ENCODE data around the gene SPECC1L.

Gene SPECC1L

DNA sequence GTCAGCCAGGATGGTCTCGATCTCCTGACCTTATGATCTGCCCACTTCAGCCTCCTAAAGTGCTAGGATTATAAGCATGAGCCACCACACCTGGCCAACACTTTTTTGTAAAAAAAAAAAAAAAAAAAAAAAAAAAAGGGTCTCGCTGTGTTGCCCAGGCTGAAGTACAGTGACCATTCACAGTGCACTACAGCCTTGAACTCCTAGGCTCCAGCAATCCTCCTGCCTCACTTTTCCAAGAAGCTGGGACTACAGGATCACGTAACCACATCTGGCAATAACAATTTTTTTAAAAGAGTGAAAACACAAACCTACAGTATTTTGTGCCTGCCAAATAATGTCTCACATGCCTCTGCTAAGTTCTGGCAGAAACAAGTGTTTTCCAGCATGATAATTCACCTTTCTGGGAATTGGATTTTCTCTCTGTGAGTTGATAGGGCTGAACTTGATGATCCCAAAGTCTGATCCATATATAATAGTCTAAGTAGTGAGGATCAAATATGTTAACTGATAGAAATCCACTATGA lies 187.3 kb downstream of the SPECC1L start:
- Histone ChIP-seq H3K27ac (no peak overlapping the region), H3K4me3 (no peak overlapping the region), H3K9ac (no peak overlapping the region), H3K36me3 (no peaks in the 10 kb centered on the region), H3K27me3 (no peaks in the 10 kb centered on the region), H3K4me2 (no peak overlapping the region), H3K9me3 (no peaks in the 10 kb centered on the region), H4K20me1 (no peaks in the 10 kb centered on the region), H3K4me1 (no peaks in the 10 kb centered on the region)
- TF ChIP-seq Cebpa-rat (IDR thresholded peaks at IDR 0.05), result no peak

DNA sequence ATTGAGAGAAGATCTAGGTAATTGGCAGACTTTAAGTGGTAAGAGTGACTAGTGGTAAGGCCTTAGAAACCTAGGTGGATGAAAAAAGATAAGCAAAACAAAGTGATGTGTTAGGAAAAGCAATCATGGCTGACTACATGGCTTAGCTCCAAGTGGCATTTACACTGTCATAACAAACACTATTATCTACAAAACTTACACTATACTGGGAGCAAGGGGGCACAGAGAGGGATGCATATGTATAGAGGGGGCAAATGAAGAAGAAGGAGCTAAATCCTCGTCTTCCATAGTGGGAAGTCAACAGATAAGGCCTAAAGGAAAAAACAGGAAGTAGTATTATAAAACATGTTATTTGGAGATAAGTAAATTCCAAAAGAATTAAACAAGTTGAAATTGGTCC lies 189.3 kb downstream of the SPECC1L start:
- Histone ChIP-seq H4K20me1 (no peaks in the 10 kb centered on the region), H3K27me3 (no peaks in the 10 kb centered on the region), H3K9ac (no peak overlapping the region), H3K4me2 (no peak overlapping the region), H3K9me3 (no peaks in the 10 kb centered on the region), H3K4me3 (no peak overlapping the region), H3K36me3 (no peaks in the 10 kb centered on the region), H3K4me1 (no peaks in the 10 kb centered on the region), H3K27ac (no peak overlapping the region)
- no peak for TF ChIP-seq Cebpa-rat (IDR thresholded peaks at IDR 0.05)

GRCh38 chr22:24460418-24461089 lies 189.9 kb downstream of the SPECC1L start:
- no peaks in the 10 kb centered on the region for H3K4me1 ChIP-seq
- no peak overlapping the region for H3K4me2 ChIP-seq
- H3K36me3 ChIP-seq, result no peaks in the 10 kb centered on the region
- H3K27ac ChIP-seq, result no peak overlapping the region
- H3K4me3 ChIP-seq, result no peak overlapping the region
- no peak for TF ChIP-seq Cebpa-rat (IDR thresholded peaks at IDR 0.05)
- H3K9me3 ChIP-seq, result no peaks in the 10 kb centered on the region
- H3K27me3 ChIP-seq, result no peaks in the 10 kb centered on the region
- no peaks in the 10 kb centered on the region for H4K20me1 ChIP-seq
- H3K9ac ChIP-seq, result no peak overlapping the region

DNA sequence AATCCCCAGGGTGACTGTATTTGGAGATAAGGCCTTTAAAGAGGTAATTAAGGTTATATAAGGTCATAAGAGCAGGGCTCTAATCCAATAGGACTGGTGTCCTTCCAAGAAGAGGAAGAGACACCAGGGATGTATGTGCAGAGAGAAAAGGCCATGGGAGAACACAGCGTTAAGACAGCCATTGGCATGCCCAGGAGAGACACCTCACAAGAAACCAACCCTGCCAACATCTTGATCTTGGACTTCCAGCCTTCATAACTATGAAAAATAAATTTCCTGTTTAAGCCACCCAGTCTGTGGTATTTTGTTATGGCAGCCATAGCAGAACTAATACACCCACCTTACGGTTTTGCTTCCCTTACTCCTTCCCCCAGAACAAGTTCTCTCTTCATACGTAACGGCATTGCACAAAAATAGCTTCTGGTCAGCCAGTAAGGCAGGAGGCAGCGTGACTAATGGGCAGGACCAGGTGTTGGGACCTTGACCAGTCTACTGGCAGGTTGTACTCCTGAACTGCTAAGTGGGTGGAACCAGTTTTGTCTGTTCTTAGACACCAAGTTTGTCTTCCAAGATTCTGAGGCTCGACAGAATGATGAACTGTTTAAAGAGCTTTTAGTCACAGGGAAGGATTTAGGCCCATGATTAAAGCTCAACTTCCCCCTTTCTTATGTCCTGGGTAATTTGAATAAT lies 192.6 kb downstream of the SPECC1L start:
- Histone ChIP-seq H3K36me3 (no peaks in the 10 kb centered on the region), H3K4me1 (peaks cover 15% of the 10 kb centered on the region), H3K27me3 (no peaks in the 10 kb centered on the region), H4K20me1 (no peaks in the 10 kb centered on the region), H3K9ac (no peak overlapping the region), H3K27ac (no peak overlapping the region), H3K4me2 (no peak overlapping the region), H3K9me3 (no peaks in the 10 kb centered on the region), H3K4me3 (no peak overlapping the region)
- no peak for TF ChIP-seq Cebpa-rat (IDR thresholded peaks at IDR 0.05)

DNA sequence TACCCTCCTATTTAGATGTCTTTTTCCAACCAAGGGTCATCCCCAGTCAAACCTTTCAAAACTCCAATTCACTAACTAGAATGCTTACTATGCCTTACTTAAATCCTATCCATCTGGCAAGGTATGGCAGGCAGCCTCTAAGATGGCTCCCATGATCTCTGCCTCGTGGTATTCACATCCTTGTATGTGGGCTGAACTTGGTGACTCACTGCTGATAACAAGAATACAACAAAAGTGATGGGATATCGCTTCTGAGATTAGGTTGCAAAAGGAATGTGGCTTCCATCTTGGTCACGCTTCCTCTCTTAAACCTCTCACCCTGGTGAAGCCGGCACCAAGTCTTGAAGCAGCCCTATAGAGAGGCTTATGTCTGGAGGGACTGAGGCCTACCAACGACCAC lies 194.9 kb downstream of the SPECC1L start:
- TF ChIP-seq Cebpa-rat (IDR thresholded peaks at IDR 0.05), result no peak
- H3K27ac ChIP-seq, result no peak overlapping the region
- no peaks in the 10 kb centered on the region for H4K20me1 ChIP-seq
- H3K9me3 ChIP-seq, result no peaks in the 10 kb centered on the region
- H3K9ac ChIP-seq, result no peak overlapping the region
- no peaks in the 10 kb centered on the region for H3K36me3 ChIP-seq
- no peaks in the 10 kb centered on the region for H3K27me3 ChIP-seq
- H3K4me3 ChIP-seq, result no peak overlapping the region
- peaks cover 15% of the 10 kb centered on the region for H3K4me1 ChIP-seq
- H3K4me2 ChIP-seq, result no peak overlapping the region

GRCh38 chr22:24465975-24466374 lies 195.3 kb downstream of the SPECC1L start:
- Histone ChIP-seq H3K4me1 (peaks cover 15% of the 10 kb centered on the region), H3K27ac (no peak overlapping the region), H3K9me3 (no peaks in the 10 kb centered on the region), H3K4me2 (peak overlapping the region; percentile 60; the same call in 1 of the 2 replicates), H3K9ac (no peak overlapping the region), H4K20me1 (no peaks in the 10 kb centered on the region), H3K36me3 (no peaks in the 10 kb centered on the region), H3K4me3 (no peak overlapping the region), H3K27me3 (no peaks in the 10 kb centered on the region)
- TF ChIP-seq Cebpa-rat (IDR thresholded peaks at IDR 0.05), result no peak

GRCh38 chr22:24466716-24467328 lies 196.2 kb downstream of the SPECC1L start:
- 0 out of 2 replicates have a peak overlapping the region, but pooled peaks have one; percentile 32 for H3K27ac ChIP-seq
- H3K9ac ChIP-seq, result no peak overlapping the region
- peaks cover 15% of the 10 kb centered on the region for H3K4me1 ChIP-seq
- H3K4me3 ChIP-seq, result no peak overlapping the region
- H3K9me3 ChIP-seq, result no peaks in the 10 kb centered on the region
- no peak for TF ChIP-seq Cebpa-rat (IDR thresholded peaks at IDR 0.05)
- H3K4me2 ChIP-seq, result peak overlapping the region; percentile 60
- no peaks in the 10 kb centered on the region for H3K36me3 ChIP-seq
- H3K27me3 ChIP-seq, result no peaks in the 10 kb centered on the region
- H4K20me1 ChIP-seq, result no peaks in the 10 kb centered on the region

GRCh38 chr22:24467340-24467739 lies 196.7 kb downstream of the SPECC1L start:
- Histone ChIP-seq H3K9ac (no peak overlapping the region), H3K27ac (0 out of 2 replicates have a peak overlapping the region, but pooled peaks have one; percentile 32), H3K4me2 (peak overlapping the region; percentile 60), H3K4me3 (no peak overlapping the region), H3K9me3 (no peaks in the 10 kb centered on the region), H3K27me3 (no peaks in the 10 kb centered on the region), H3K4me1 (peaks cover 15% of the 10 kb centered on the region), H4K20me1 (no peaks in the 10 kb centered on the region), H3K36me3 (no peaks in the 10 kb centered on the region)
- TF ChIP-seq Cebpa-rat (IDR thresholded peaks at IDR 0.05), result no peak

Data from BLaER1 (cell line).